HK-2 (cell line): ENCODE results near the gene MRPL11.
"Not testable (repeated sequence)": the region's sequence is repeated elsewhere in the genome, so short reads cannot be mapped to it uniquely, and the experiment has no call there.

ENCODE experiments used
- DNase-seq: peaks from one replicate; pipeline ENCODE4 v3.0.0-alpha.2; 2018; ENCODE audit not compliant: unreplicated experiment

The MRPL11 gene

DNA sequence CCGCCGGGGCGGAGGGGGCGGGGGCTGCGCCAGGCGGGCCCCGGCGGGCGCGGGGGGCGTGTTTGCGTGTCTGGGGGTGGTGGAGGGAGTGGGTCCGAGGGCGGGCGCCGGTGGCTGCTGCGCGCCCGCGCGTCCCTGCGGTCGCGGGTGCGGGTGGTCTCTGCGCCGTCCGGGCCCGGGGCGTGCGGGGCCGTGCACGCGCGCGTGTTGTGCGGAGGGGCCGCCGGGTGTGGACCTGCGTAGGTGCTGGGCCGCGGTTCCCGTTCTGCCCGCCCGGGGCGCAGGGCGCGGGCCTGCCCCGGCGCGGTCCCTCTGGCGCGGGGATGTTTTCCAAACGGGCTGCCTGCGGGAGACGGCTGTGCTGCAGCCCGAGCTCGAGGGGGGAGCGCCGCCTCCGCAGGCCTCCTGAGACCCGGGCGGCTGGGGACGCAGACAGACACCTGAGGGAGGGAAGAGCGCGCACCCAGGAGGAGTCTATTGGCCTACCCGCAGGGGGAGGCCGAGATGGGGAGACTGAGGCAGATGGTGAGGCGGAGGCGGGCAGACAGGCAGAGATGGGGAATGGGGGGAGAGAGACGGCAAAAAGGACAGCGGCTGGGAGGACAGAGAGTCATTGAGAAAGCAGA lies 28.5 kb upstream of the MRPL11 start:
- peak; percentile 22 for DNase-seq

DNA sequence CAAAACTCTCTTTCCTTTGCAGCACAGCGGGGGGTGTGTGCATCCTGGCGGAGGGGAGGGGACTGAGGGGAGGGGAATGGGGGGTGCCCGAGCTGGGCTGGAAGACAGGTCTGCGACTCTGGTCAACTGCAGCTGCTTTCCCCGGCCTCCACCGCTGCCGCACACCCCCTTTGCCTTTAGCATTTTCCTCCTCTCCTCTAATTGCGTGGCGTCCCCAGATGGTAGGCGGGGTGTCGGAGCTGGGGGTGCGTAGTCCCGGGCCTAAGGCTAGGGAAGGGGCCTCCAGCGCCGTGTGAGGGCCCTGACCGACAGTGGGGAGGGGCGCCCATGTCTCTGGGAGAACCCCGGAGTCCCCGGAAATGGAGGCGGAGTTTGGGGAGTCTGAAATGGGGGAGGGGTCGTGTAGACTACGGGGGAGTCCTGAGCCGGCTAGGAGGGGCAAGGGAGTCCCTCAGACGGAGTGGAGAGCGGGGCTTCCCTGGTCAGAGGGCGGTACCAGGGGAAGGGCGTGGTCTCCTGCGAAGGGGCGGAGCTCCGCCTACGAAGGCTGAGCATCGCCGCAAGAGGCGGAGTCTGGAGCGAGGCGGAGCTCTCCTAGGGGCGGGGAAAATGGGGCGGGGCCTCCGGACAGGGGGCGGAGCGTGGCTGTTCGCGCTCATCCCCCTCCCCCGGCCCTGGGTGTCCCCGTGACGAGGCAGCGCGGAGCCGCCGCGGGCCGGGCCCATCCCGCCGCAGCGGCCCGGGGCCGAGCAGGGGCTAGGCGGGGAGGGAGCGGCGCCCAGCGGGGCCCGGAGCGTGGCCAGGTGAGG lies 27.8 kb upstream of the MRPL11 start, which contains the start of gene PELI3:
Gene PELI3 (plus strand): TSS at position 681 of the 809 bp plus-strand sequence. CDS start 1,224 bp downstream, outside the sequence.
- DNase-seq: peak; percentile 86

- DNase-seq: no peak
Observed at GRCh38 chr11:66465373-66466224, 27.0 kb upstream of the MRPL11 start.

GRCh38 chr11:66464916-66465315 lies 26.3 kb upstream of the MRPL11 start:
- no peak for DNase-seq

GRCh38 chr11:66464116-66464515 lies 25.5 kb upstream of the MRPL11 start:
- DNase-seq: not testable (repeated sequence)

- no peak for DNase-seq
Observed at GRCh38 chr11:66462911-66463310, 24.3 kb upstream of the MRPL11 start.

DNA sequence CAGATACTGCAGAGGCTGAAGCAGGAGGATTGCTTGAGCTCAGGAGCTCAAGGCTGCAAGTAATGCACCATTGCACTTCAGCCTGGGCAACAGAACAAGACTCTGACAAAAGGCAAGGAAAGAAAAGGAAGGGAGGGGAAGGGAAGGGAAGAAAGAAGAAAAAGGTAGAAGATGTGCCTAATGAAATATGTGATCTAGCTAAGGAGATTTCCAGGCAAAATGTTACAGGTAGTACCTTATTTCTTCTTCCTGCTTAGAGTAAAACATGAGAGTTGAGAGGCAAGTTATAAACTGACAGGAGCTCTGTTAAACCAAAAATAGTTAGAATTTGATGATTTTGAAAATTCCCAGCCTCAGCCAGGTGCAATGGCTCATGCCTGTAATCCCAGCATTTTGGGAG lies 23.4 kb upstream of the MRPL11 start:
- DNase-seq: no peak

GRCh38 chr11:66459138-66459778 lies 20.6 kb upstream of the MRPL11 start:
- no peak for DNase-seq

GRCh38 chr11:66457826-66458225 lies 19.2 kb upstream of the MRPL11 start:
- no peak for DNase-seq

GRCh38 chr11:66454828-66455227 lies 16.2 kb upstream of the MRPL11 start:
- no peak for DNase-seq

GRCh38 chr11:66454247-66454646 lies 15.6 kb upstream of the MRPL11 start:
- no peak for DNase-seq

DNA sequence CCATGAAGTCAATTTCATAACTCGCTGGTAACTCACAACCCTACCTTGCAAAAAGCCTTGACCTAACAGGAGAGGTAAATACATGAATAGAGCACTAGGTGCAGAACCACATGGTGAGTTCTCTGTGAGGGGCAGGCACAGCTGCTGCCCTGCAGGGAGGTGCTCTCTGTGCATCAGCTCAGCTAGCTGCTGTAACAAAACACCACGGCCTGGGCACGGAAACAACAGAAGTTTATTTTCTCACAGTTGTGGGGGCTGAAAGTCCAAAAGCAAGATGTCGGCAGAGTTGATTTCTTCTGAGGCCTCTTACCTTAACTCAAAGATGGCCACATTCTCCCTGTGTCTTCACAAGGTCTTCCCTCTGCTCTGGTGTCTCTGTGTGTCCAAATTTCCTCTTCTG lies 13.0 kb upstream of the MRPL11 start:
- DNase-seq: no peak

DNA sequence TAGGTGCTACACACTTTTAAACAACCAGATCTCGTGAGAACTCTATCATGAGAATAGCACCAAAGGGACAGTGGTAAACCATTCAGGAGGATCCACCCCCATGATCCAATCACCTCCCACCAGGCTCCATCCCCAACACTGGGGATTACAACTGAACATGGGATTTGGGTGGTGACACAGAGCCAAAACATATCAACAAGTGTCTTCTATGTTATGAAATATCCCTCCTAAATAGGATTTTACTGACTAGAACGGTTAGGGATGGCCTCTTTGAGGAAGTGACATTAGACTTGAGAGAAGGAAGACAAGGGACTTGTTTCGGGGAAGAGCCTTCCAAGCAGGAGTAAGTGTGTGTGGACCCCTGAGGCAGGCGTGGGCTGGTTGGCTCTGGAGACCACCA lies 11.9 kb upstream of the MRPL11 start:
- no peak for DNase-seq

DNA sequence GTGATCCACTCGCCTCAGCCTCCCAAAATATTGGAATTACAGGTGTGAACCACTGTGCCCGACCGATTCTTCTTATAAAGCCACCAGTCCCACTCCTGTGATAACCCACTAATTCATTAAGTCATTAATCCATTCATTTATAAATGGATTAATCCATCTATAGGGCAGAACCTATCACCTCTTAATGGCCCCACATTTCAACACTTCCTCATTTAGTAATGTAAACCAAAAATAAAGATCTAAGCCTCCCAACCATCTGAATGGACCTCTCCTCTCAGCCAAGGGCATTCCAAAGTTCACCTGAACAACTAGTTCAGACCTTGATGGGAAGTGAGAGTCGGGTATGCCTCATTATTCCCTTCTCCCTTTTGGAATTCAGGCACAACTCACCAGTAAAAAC lies 9.9 kb upstream of the MRPL11 start:
- DNase-seq: no peak

GRCh38 chr11:66447012-66447411 lies 8.4 kb upstream of the MRPL11 start:
- DNase-seq: no peak

DNA sequence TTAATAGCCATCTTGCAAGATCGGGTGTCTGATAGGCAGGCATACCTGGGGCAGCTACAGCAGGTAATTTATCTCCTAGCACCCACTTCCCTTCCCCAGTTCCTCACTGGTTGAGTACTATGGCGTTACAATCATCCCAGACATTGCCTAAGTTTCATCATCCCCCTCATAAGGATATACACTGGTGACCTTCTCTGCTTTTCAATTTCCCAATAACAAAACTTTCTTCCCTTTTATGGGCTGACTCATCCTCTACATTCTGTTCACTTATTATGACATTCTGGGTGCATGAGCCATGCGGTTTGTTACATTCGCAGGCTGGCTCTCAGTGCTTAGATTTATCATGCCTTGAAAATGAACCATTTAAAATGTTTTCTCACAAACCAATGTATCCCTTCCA lies 5.0 kb upstream of the MRPL11 start:
- no peak for DNase-seq

- not testable (repeated sequence) for DNase-seq
Observed at GRCh38 chr11:66440940-66441282, 2.3 kb upstream of the MRPL11 start.

GRCh38 chr11:66440101-66440939 lies 1.7 kb upstream of the MRPL11 start:
- not testable (repeated sequence) for DNase-seq

- no peak for DNase-seq
Observed at GRCh38 chr11:66437979-66438503, 607 bp downstream of the MRPL11 start.

DNA sequence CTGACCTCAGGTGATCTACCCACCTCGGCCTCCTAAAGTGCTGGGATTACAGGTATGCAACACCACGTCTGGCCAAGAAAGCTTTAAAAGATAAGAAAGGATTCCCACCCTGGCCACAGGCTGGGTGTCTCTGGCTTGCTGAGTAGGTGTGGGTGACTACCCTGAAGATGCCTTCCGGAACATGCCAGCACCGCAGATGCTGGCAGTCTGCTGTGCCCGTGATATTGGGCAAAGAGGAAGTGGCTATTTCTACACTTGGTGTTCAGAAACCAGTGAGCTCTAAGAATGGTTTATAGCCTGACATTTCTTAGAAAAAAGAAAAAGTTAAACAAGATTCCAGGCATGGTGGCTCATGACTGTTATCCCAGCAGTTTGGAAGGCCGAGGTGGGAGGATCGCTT lies 6.1 kb downstream of the MRPL11 start:
- no peak for DNase-seq

DNA sequence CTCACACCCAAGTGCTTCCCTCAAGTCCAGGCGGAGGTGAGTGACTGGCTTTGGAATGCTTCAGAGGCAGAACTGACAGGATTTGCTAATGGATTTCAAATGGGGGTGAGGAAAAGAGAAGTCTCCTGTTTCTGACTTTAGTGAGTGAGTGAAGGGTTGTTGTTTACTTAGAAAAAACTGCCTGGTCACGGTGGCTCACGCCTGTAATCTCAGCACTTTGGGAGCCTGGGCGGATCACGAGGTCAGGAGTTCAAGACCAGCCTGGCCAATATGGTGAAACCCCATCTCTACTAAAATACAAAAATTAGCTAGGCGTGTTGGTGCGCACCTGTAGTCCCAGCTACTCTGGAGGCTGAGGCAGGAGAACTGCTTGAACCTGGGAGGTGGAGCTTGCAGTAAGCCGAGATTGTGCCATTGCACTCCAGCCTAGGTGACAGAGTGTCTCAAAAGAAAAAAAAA lies 6.7 kb downstream of the MRPL11 start:
- not testable (repeated sequence) for DNase-seq
